ENCODE data around the gene UBE2J2. TPM values are rescaled to one million over a fixed set of nuclear protein-coding genes. Genes with fewer than 3 reads are reported as not detected.

Gene UBE2J2
- total and polyA plus RNA-seq, 2 of the 8 experiments (the other 6 are each of a cell fraction or from before 2014, with no cell fraction given): 33.6 to 67.9 TPM

- Histone ChIP-seq H3K4me3 (ENCODE audit: extremely low read depth in 1 of 4, insufficient read depth in 2 of 4, low read depth in 3 of 4, low read length in 4 of 4) (no peak overlapping the region), H4K20me1 (replicated peaks in 1 of 2; ENCODE audit: control insufficient read depth in 1 of 2, insufficient read depth in 2 of 2, low read length in 2 of 2) (peaks cover 2 to 7% of the 10 kb centered on the region in 2 experiments), H3K14ac (ENCODE audit: insufficient read length) (no peak overlapping the region), H3K36me3 (ENCODE audit: control insufficient read depth in 2 of 4, insufficient read depth in 4 of 4, low read length in 3 of 4) (no peaks in the 10 kb centered on the region), H2BK15ac (ENCODE audit: low read length) (no peak overlapping the region), H3K23ac (ENCODE audit: insufficient read length) (no peak overlapping the region), H3K56ac (replicated peaks; ENCODE audit: insufficient read length, low read depth, low read length) (no peak overlapping the region), H2BK12ac (ENCODE audit: low read depth, low read length) (no peak overlapping the region), H2BK20ac (ENCODE audit: low read length) (no peak overlapping the region), H3K27ac (ENCODE audit: low read depth, low read length) (no peak overlapping the region), H4K91ac (replicated peaks; ENCODE audit: insufficient read length, low read length) (no peak overlapping the region), H3K4me2 (ENCODE audit: insufficient read depth in 1 of 2, low read depth in 2 of 2, low read length in 2 of 2) (no peak overlapping the region), H2BK120ac (replicated peaks; ENCODE audit: low read depth, low read length) (no peak overlapping the region), H4K5ac (ENCODE audit: insufficient read length, low read depth, low read length) (no peak overlapping the region), H3K4me1 (replicated peaks in 1 of 4; ENCODE audit: control insufficient read depth in 3 of 4, insufficient read depth in 4 of 4, low read length in 3 of 4) (peaks cover 0 to 10% (median 4%) of the 10 kb centered on the region in 4 experiments; a peak in 5 of 7 replicates), H3K18ac (ENCODE audit: extremely low read depth, low read length) (no peak overlapping the region), H2AFZ (ENCODE audit: low read length) (no peak overlapping the region), H2AK5ac (ENCODE audit: low read depth, low read length) (no peak overlapping the region), H3K79me1 (ENCODE audit: low read depth, low read length) (no peaks in the 10 kb centered on the region), H3K9me3 (ENCODE audit: insufficient read depth in 2 of 2, low read depth in 1 of 2, low read length in 1 of 2) (no peaks in the 10 kb centered on the region), H3K23me2 (ENCODE audit: low read depth, low read length) (no peaks in the 10 kb centered on the region; the same call in 1 of the 2 replicates), H3K9ac (replicated peaks in 1 of 4; ENCODE audit: extremely low read depth in 1 of 4, low read depth in 3 of 4, low read length in 3 of 4) (no peak overlapping the region), H3K27me3 (replicated peaks in 1 of 4; ENCODE audit: control insufficient read depth in 3 of 4, extremely low read depth in 1 of 4, insufficient read depth in 3 of 4, low read length in 3 of 4) (peaks cover 2 to 12% (median 7%) of the 10 kb centered on the region in 4 experiments; a peak in 6 of 7 replicates), H3K4ac (replicated peaks; ENCODE audit: insufficient read length, low read depth, low read length) (no peak overlapping the region), H4K8ac (ENCODE audit: extremely low read depth, insufficient read depth, low read length) (no peak overlapping the region), H2BK5ac (ENCODE audit: low read depth, low read length) (no peak overlapping the region), H3K79me2 (ENCODE audit: control insufficient read depth in 1 of 2, insufficient read depth in 2 of 2, low read length in 2 of 2) (no peaks in the 10 kb centered on the region)
- POLR2A ChIA-PET (ENCODE audit: partially characterized antibody): interaction anchor here (0.6 to 2.4 kb wide), 6 partner anchors 10 to 909 kb away, joined by 3 to 12 read pairs (median 3); partner anchors contain the start of genes B3GALT6 and SDF4
- WGBS, 2 experiments (ENCODE audit: extremely low coverage in 1 of 2, insufficient coverage in 1 of 2, insufficient read length in 1 of 2, insufficient replicate concordance in 2 of 2, low coverage in 1 of 2, low lambda C conversion rate in 2 of 2, missing lambda C conversion rate in 1 of 2): 93% methylated on average over 25 of the region's 26 CpGs; no CpG with 5 or more reads in 1 of the 2 experiments
- TF ChIP-seq SIN3A (conservative IDR thresholded peaks at IDR 0.05 in 1 of 2, IDR thresholded peaks at IDR 0.05 in 1 of 2; ENCODE audit: low read depth in 1 of 2, low read length in 2 of 2): no peak
- TF ChIP-seq, protein P1, sequence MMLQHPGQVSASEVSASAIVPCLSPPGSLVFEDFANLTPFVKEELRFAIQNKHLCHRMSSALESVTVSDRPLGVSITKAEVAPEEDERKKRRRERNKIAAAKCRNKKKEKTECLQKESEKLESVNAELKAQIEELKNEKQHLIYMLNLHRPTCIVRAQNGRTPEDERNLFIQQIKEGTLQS (IDR thresholded peaks at IDR 0.05; ENCODE audit: insufficient read depth, low read depth, low read length): no peak
- no peak for TF ChIP-seq CTCF (IDR thresholded peaks at IDR 0.05; ENCODE audit: control extremely low read depth in 1 of 3, insufficient read depth in 1 of 3, low read depth in 1 of 3, low read length in 3 of 3)
- DNase-seq (ENCODE audit: low read depth in 1 of 2, low spot score in 2 of 2) (no peak), FAIRE-seq (no peak)
- CTCF ChIA-PET (ENCODE audit: partially characterized antibody): interaction anchor here (0.6 to 1.3 kb wide), 5 partner anchors 14 to 275 kb away, joined by 3 to 4 read pairs (median 3); partner anchors contain the start of gene PLEKHN1
These were observed 31.9 kb downstream of the UBE2J2 start for GRCh38 chr1:1241588-1242219.

Data from H1 (cell line).